HG03159 (cell line): ENCODE results near the gene ETV5.

Experiments used
- ATAC-seq: cut with Tn5 transposase; IDR thresholded peaks from one replicate; pipeline ENCODE4 v1.9.1; 2021; ENCODE audit warnings: mild to moderate bottlenecking, moderate library complexity; ENCODE audit not compliant: unreplicated experiment

Gene ETV5

GRCh38 chr3:186070133-186070532, 38.8 kb downstream of the ETV5 start:
- no peak for ATAC-seq

GRCh38 chr3:186069199-186069598, 39.7 kb downstream of the ETV5 start:
- ATAC-seq: no peak

- no peak for ATAC-seq
Measured at GRCh38 chr3:186068243-186068552, 40.7 kb downstream of the ETV5 start.

GRCh38 chr3:186067360-186068242, 41.3 kb downstream of the ETV5 start:
- no peak for ATAC-seq

GRCh38 chr3:186060222-186060621, 48.7 kb downstream of the ETV5 start:
- peak; percentile 82 for ATAC-seq

GRCh38 chr3:186059192-186059591, 49.7 kb downstream of the ETV5 start:
- ATAC-seq: no peak

- no peak for ATAC-seq
Measured at GRCh38 chr3:186058225-186058624, 50.7 kb downstream of the ETV5 start.

- no peak for ATAC-seq
Measured at GRCh38 chr3:186057594-186057993, 51.3 kb downstream of the ETV5 start.

- ATAC-seq: no peak
Measured at GRCh38 chr3:186054792-186055352, 54.0 kb downstream of the ETV5 start.

- ATAC-seq: no peak
Measured at GRCh38 chr3:186053954-186054791, 54.7 kb downstream of the ETV5 start.

- no peak for ATAC-seq
Measured at GRCh38 chr3:186052096-186052840, 56.6 kb downstream of the ETV5 start.

GRCh38 chr3:186049001-186049400, 59.9 kb downstream of the ETV5 start:
- no peak for ATAC-seq

GRCh38 chr3:186048119-186048518, 60.8 kb downstream of the ETV5 start:
- no peak for ATAC-seq

GRCh38 chr3:186046838-186047237, 62.1 kb downstream of the ETV5 start:
- ATAC-seq: no peak

- no peak for ATAC-seq
Measured at GRCh38 chr3:186044968-186045367, 63.9 kb downstream of the ETV5 start.

GRCh38 chr3:186044427-186044826, 64.5 kb downstream of the ETV5 start:
- ATAC-seq: no peak

- ATAC-seq: no peak
Measured at GRCh38 chr3:186042521-186043202, 66.2 kb downstream of the ETV5 start.

GRCh38 chr3:186042036-186042435, 66.9 kb downstream of the ETV5 start:
- no peak for ATAC-seq

- no peak for ATAC-seq
Measured at GRCh38 chr3:186038360-186038759, 70.5 kb downstream of the ETV5 start.

GRCh38 chr3:186035277-186035676, 73.6 kb downstream of the ETV5 start:
- no peak for ATAC-seq
